HUES64 (cell line): ENCODE measurements around the gene GPALPP1.

Experiments
- H3K27ac ChIP-seq: 2 replicates; pipeline ENCODE4 v1.7.0; 2013; ENCODE audit warnings: low read depth, low read length, inconsistent platforms
- H3K27me3 ChIP-seq: 2 replicates; pipeline ENCODE4 v1.6.1; 2013; ENCODE audit warnings: mild to moderate bottlenecking, low read length; ENCODE audit not compliant: insufficient read depth
- H3K36me3 ChIP-seq: 2 replicates; pipeline ENCODE4 v1.6.1; 2013; ENCODE audit warnings: mild to moderate bottlenecking, low read length; ENCODE audit not compliant: insufficient read depth
- H3K4me1 ChIP-seq: 2 replicates; pipeline ENCODE4 v1.6.1; 2013; ENCODE audit warnings: mild to moderate bottlenecking, low read length, moderate library complexity; ENCODE audit not compliant: insufficient read depth
- H3K4me3 ChIP-seq: 2 replicates; pipeline ENCODE4 v1.5.1; 2013; ENCODE audit warnings: mild to moderate bottlenecking, low read length, moderate library complexity
- H3K9ac ChIP-seq: 2 replicates; pipeline ENCODE4 v1.6.1; 2013; ENCODE audit warnings: mild to moderate bottlenecking, low read depth, low read length
- H3K9me3 ChIP-seq: 2 replicates; pipeline ENCODE4 v1.6.1; 2013; ENCODE audit warnings: low read depth, low read length; ENCODE audit not compliant: insufficient read depth
- WGBS: fragments of 150-250, 120-280 bp; methylation state at CpG from one replicate; pipeline ENCODE4 v1.1.7; 2013; ENCODE audit warnings: missing lambda C conversion rate; 5-methylcytosine and 5-hydroxymethylcytosine counted together

Gene GPALPP1

GRCh38 chr13:45064889-45065288, 75.6 kb downstream of the GPALPP1 start:
- 92% methylated on average over 6 of the region's 6 CpGs for WGBS
- H3K4me3 ChIP-seq: no peak overlapping the region
- H3K27me3 ChIP-seq: no peaks in the 10 kb centered on the region

GRCh38 chr13:45068036-45069001, 79.0 kb downstream of the GPALPP1 start:
- 87% methylated on average over 4 of the region's 5 CpGs for WGBS
- Histone ChIP-seq H3K4me1 (no peaks in the 10 kb centered on the region), H3K36me3 (no peaks in the 10 kb centered on the region), H3K9ac (no peak overlapping the region), H3K4me3 (no peak overlapping the region), H3K9me3 (no peaks in the 10 kb centered on the region), H3K27me3 (no peaks in the 10 kb centered on the region), H3K27ac (no peak overlapping the region)

More at GRCh38 chr13:45064889-45065288, 75.6 kb downstream of the GPALPP1 start:
- Histone ChIP-seq H3K4me1 (no peaks in the 10 kb centered on the region), H3K36me3 (no peaks in the 10 kb centered on the region), H3K9ac (no peak overlapping the region), H3K27ac (no peak overlapping the region), H3K9me3 (no peaks in the 10 kb centered on the region)

- 81% methylated on average over 4 of the region's 4 CpGs for WGBS
- Histone ChIP-seq H3K9me3 (no peaks in the 10 kb centered on the region), H3K9ac (no peak overlapping the region), H3K4me3 (no peak overlapping the region), H3K27me3 (no peaks in the 10 kb centered on the region), H3K27ac (no peak overlapping the region), H3K36me3 (no peaks in the 10 kb centered on the region), H3K4me1 (0 out of 2 replicates have a peak, but pooled peaks cover 2% of the 10 kb centered on the region)
Observed at GRCh38 chr13:45073809-45074208, 84.5 kb downstream of the GPALPP1 start.

GRCh38 chr13:45074721-45075120, 85.4 kb downstream of the GPALPP1 start:
- no peak overlapping the region for H3K27ac ChIP-seq
- 0 out of 2 replicates have a peak, but pooled peaks cover 2% of the 10 kb centered on the region for H3K4me1 ChIP-seq
- H3K9me3 ChIP-seq: no peaks in the 10 kb centered on the region
- no peak overlapping the region for H3K9ac ChIP-seq
- H3K4me3 ChIP-seq: no peak overlapping the region
- H3K27me3 ChIP-seq: no peaks in the 10 kb centered on the region
- no peaks in the 10 kb centered on the region for H3K36me3 ChIP-seq
- WGBS: 82% methylated on average over 4 of the region's 6 CpGs

- H3K27me3 ChIP-seq: no peaks in the 10 kb centered on the region
- no peak overlapping the region for H3K9ac ChIP-seq
- H3K4me1 ChIP-seq: 0 out of 2 replicates have a peak, but pooled peaks cover 2% of the 10 kb centered on the region
- WGBS: 100% methylated on average over 1 of the region's 1 CpG
- H3K9me3 ChIP-seq: no peaks in the 10 kb centered on the region
- no peak overlapping the region for H3K27ac ChIP-seq
- no peaks in the 10 kb centered on the region for H3K36me3 ChIP-seq
- no peak overlapping the region for H3K4me3 ChIP-seq
Observed at GRCh38 chr13:45078003-45078402, 88.7 kb downstream of the GPALPP1 start.
